Nephron progenitor cell (in vitro differentiated cells): ENCODE measurements around the gene SH3BP5L.

Experiments
- DNase-seq: peaks from one replicate; pipeline ENCODE4 v3.0.0; 2021
- H3K27ac Mint-ChIP-seq: 2 replicates; pipeline ENCODE4 v1.8.0; 2021; ENCODE audit warnings: mild to moderate bottlenecking, moderate library complexity, mixed read lengths
- H3K27me3 Mint-ChIP-seq: 2 replicates; pipeline ENCODE4 v1.8.0; 2021; ENCODE audit warnings: mild to moderate bottlenecking, low read depth, mixed read lengths; ENCODE audit not compliant: poor library complexity
- H3K36me3 Mint-ChIP-seq: 2 replicates; pipeline ENCODE4 v1.8.0; 2021; ENCODE audit warnings: low read depth, mixed read lengths
- H3K4me1 Mint-ChIP-seq: 2 replicates; pipeline ENCODE4 v1.8.0; 2021; ENCODE audit warnings: mixed read lengths
- H3K4me3 Mint-ChIP-seq: 2 replicates; pipeline ENCODE4 v1.8.0; 2021; ENCODE audit warnings: mild to moderate bottlenecking, moderate library complexity, mixed read lengths
- H3K9me3 Mint-ChIP-seq: 2 replicates; pipeline ENCODE4 v1.8.0; 2021; ENCODE audit warnings: mild to moderate bottlenecking, moderate library complexity, mixed read lengths
- CTCF ChIP-seq: fragments of 200-600 bp; sonication (generic); IDR thresholded peaks from 2 replicates; pipeline ENCODE4 v1.5.0; 2021; ENCODE audit warnings: antibody characterized with exemption

SH3BP5L gene

GRCh38 chr1:248858096-248858890 lies 32.6 kb upstream of the SH3BP5L start:
- Mint-ChIP-seq H3K27ac (peak overlapping the region; percentile 95), H3K4me3 (peak overlapping the region; percentile 87), H3K27me3 (peaks cover 29% of the 10 kb centered on the region), H3K36me3 (peaks cover 19% of the 10 kb centered on the region), H3K9me3 (no peaks in the 10 kb centered on the region), H3K4me1 (peaks cover 43% of the 10 kb centered on the region)
- TF ChIP-seq CTCF, result peak; percentile 16
- peak; percentile 70 for DNase-seq

GRCh38 chr1:248857749-248858095 lies 32.0 kb upstream of the SH3BP5L start:
- Mint-ChIP-seq H3K9me3 (no peaks in the 10 kb centered on the region), H3K4me3 (peak overlapping the region; percentile 87), H3K4me1 (peaks cover 40% of the 10 kb centered on the region), H3K36me3 (peaks cover 19% of the 10 kb centered on the region), H3K27ac (no peak overlapping the region), H3K27me3 (peaks cover 26% of the 10 kb centered on the region)
- TF ChIP-seq CTCF, result no peak
- no peak for DNase-seq

GRCh38 chr1:248857201-248857600 lies 31.5 kb upstream of the SH3BP5L start:
- peaks cover 36% of the 10 kb centered on the region for H3K4me1 Mint-ChIP-seq
- no peak for DNase-seq
- TF ChIP-seq CTCF, result no peak
- H3K36me3 Mint-ChIP-seq, result peaks cover 19% of the 10 kb centered on the region
- no peaks in the 10 kb centered on the region for H3K9me3 Mint-ChIP-seq
- no peak overlapping the region for H3K27ac Mint-ChIP-seq
- H3K4me3 Mint-ChIP-seq, result peak overlapping the region; percentile 87
- H3K27me3 Mint-ChIP-seq, result peaks cover 20% of the 10 kb centered on the region

GRCh38 chr1:248856176-248856575 lies 30.5 kb upstream of the SH3BP5L start:
- peaks cover 36% of the 10 kb centered on the region for H3K4me1 Mint-ChIP-seq
- peaks cover 10% of the 10 kb centered on the region for H3K27me3 Mint-ChIP-seq
- H3K4me3 Mint-ChIP-seq, result peak overlapping the region; percentile 9
- TF ChIP-seq CTCF, result no peak
- H3K27ac Mint-ChIP-seq, result no peak overlapping the region
- DNase-seq, result no peak
- no peaks in the 10 kb centered on the region for H3K9me3 Mint-ChIP-seq
- H3K36me3 Mint-ChIP-seq, result peaks cover 19% of the 10 kb centered on the region

GRCh38 chr1:248855580-248855979 lies 29.9 kb upstream of the SH3BP5L start:
- no peak overlapping the region for H3K27ac Mint-ChIP-seq
- peaks cover 6% of the 10 kb centered on the region for H3K27me3 Mint-ChIP-seq
- TF ChIP-seq CTCF, result no peak
- peak overlapping the region; percentile 9 for H3K4me3 Mint-ChIP-seq
- H3K4me1 Mint-ChIP-seq, result peaks cover 36% of the 10 kb centered on the region
- H3K9me3 Mint-ChIP-seq, result no peaks in the 10 kb centered on the region
- H3K36me3 Mint-ChIP-seq, result peaks cover 19% of the 10 kb centered on the region
- no peak for DNase-seq
